HepG2 (cell line): ENCODE results near the gene APOBEC3B. TPM values are rescaled to one million over a fixed set of nuclear protein-coding genes. Genes with fewer than 3 reads are reported as not detected.
A peak's percentile ranks its signal among the peaks of the same experiment; 100 is the strongest.

Source experiments
- BRD4 ChIP-seq: sonication (generic); formaldehyde crosslinking; IDR thresholded peaks from 2 replicates; pipeline ENCODE4 v1.4.0; 2020; ENCODE audit warnings: missing genetic modification reagents
- HDAC2 ChIP-seq: sonication (generic); formaldehyde crosslinking; IDR thresholded peaks from 2 replicates; pipeline ENCODE4 v1.4.0; 2020; ENCODE audit warnings: missing genetic modification reagents
- KDM5B ChIP-seq: sonication (generic); formaldehyde crosslinking; IDR thresholded peaks from 2 replicates; pipeline ENCODE4 v1.4.0; 2020; ENCODE audit warnings: missing genetic modification reagents, mild to moderate bottlenecking, borderline replicate concordance
- MAFK ChIP-seq, 2 experiments: IDR thresholded peaks in 1 of 2; conservative IDR thresholded peaks in 1 of 2; 2 replicates each; pipeline ENCODE4 v1.6.1; 2011; ENCODE audit warnings: improper control_type of control experiment in 2 of 2, low read length in 2 of 2
- MATR3 ChIP-seq: sonication (generic); formaldehyde crosslinking; IDR thresholded peaks from 2 replicates; pipeline ENCODE4 v1.4.0; 2020; ENCODE audit warnings: missing genetic modification reagents
- MEIS1 ChIP-seq: sonication (generic); formaldehyde crosslinking; IDR thresholded peaks from 2 replicates; pipeline ENCODE4 v1.9.0; 2021; ENCODE audit warnings: mild to moderate bottlenecking, missing genetic modification reagents, moderate library complexity, borderline replicate concordance
- MEIS2 ChIP-seq: sonication (generic); formaldehyde crosslinking; IDR thresholded peaks from 2 replicates; pipeline ENCODE4 v1.9.0; 2021; ENCODE audit warnings: mild to moderate bottlenecking, missing genetic modification reagents
- MLLT10 ChIP-seq: sonication (generic); formaldehyde crosslinking; IDR thresholded peaks from 2 replicates; pipeline ENCODE4 v1.4.0; 2020; ENCODE audit warnings: missing genetic modification reagents
- NFATC3 ChIP-seq: sonication (generic); formaldehyde crosslinking; IDR thresholded peaks from 2 replicates; pipeline ENCODE4 v1.5.1; 2020; ENCODE audit warnings: mild to moderate bottlenecking, missing genetic modification reagents
- NONO ChIP-seq, 2 experiments: fragments of 450-650 bp in 1 of 2; sonication (generic) in 1 of 2; formaldehyde crosslinking in 1 of 2; IDR thresholded peaks in 1 of 2; conservative IDR thresholded peaks in 1 of 2; 2 replicates each; pipeline versions ENCODE4 v1.6.1 to v1.8.0; 2017 to 2022; ENCODE audit warnings: mild to moderate bottlenecking in 1 of 2, missing genetic modification reagents in 1 of 2, moderate library complexity in 1 of 2
- PAXIP1 ChIP-seq: sonication (generic); formaldehyde crosslinking; conservative IDR thresholded peaks from 2 replicates; pipeline ENCODE4 v1.4.0; 2020; ENCODE audit warnings: mild to moderate bottlenecking, missing genetic modification reagents, moderate library complexity
- PHB2 ChIP-seq: fragments of 450-650 bp; IDR thresholded peaks from 2 replicates; pipeline ENCODE4 v1.6.1; 2018; ENCODE audit not compliant: partially characterized antibody
- POLR2G ChIP-seq: fragments of 200-400 bp; formaldehyde crosslinking; IDR thresholded peaks from 2 replicates; pipeline ENCODE4 v1.6.1; 2018; ENCODE audit warnings: mild to moderate bottlenecking, low read depth, low read length, moderate library complexity
- RARA ChIP-seq: IDR thresholded peaks from 2 replicates; pipeline ENCODE4 v1.6.1; 2016; ENCODE audit warnings: missing genetic modification reagents, missing compliant biosample characterization
- RCOR2 ChIP-seq: IDR thresholded peaks from 2 replicates; pipeline ENCODE4 v1.6.1; 2016; ENCODE audit warnings: missing biosample characterization, missing genetic modification reagents
- RELA ChIP-seq: sonication (generic); formaldehyde crosslinking; IDR thresholded peaks from 2 replicates; pipeline ENCODE4 v1.4.0; 2020; ENCODE audit warnings: missing genetic modification reagents
- SIN3A ChIP-seq: IDR thresholded peaks from 2 replicates; pipeline ENCODE4 v1.6.1; 2011; ENCODE audit warnings: low read depth, mild to moderate bottlenecking, control low read depth, low read length, borderline replicate concordance
- SOX5 ChIP-seq: IDR thresholded peaks from 2 replicates; pipeline ENCODE4 v1.6.1; 2016; ENCODE audit warnings: borderline replicate concordance
- SP140L ChIP-seq: sonication (generic); formaldehyde crosslinking; IDR thresholded peaks from 2 replicates; pipeline ENCODE4 v1.4.0; 2020; ENCODE audit warnings: missing genetic modification reagents, borderline replicate concordance
- ZNF207 ChIP-seq: fragments of 450-650 bp; IDR thresholded peaks from 2 replicates; pipeline ENCODE4 v1.6.1; 2016; ENCODE audit warnings: antibody characterized with exemption, borderline replicate concordance
- ZNF317 ChIP-seq: sonication (generic); formaldehyde crosslinking; IDR thresholded peaks from 2 replicates; pipeline ENCODE4 v1.5.0; 2020; ENCODE audit warnings: mild to moderate bottlenecking, missing genetic modification reagents
- ZNF616 ChIP-seq: sonication (generic); formaldehyde crosslinking; IDR thresholded peaks from 2 replicates; pipeline ENCODE4 v1.5.0; 2020; ENCODE audit warnings: low read depth, mild to moderate bottlenecking, missing genetic modification reagents
- ZNF720 ChIP-seq: sonication (generic); formaldehyde crosslinking; IDR thresholded peaks from 2 replicates; pipeline ENCODE4 v1.4.0; 2020; ENCODE audit warnings: missing genetic modification reagents
- ZNF788 ChIP-seq: sonication (generic); formaldehyde crosslinking; IDR thresholded peaks from 2 replicates; pipeline ENCODE4 v1.5.0; 2020; ENCODE audit warnings: mild to moderate bottlenecking, missing genetic modification reagents, borderline replicate concordance
- ZSCAN31 ChIP-seq: sonication (generic); formaldehyde crosslinking; IDR thresholded peaks from 2 replicates; pipeline ENCODE4 v1.5.0; 2020; ENCODE audit warnings: low read depth, mild to moderate bottlenecking, missing genetic modification reagents
- polyA plus RNA-seq, 8 experiments: library from polyadenylated mRNA; depleted of rRNA in 3 of 8; stranded (reverse) in 7 of 8; unstranded in 1 of 8; fragments of >200 nt; fragmentation: Illumina TruSeq in 4 of 8; extraction: Trizol in 4 of 8; gene quantifications; 2 replicates each; pipeline versions ENCODE4 v1.2.1 to v1.2.3, GENCODE V29; 2011 to 2016; ENCODE audit warnings: low read depth in 4 of 8, missing spikeins in 1 of 8, mixed read lengths in 1 of 8; ENCODE audit not compliant: insufficient read depth in 1 of 8
- total RNA-seq, 5 experiments: library from RNA; depleted of rRNA; stranded (reverse); fragments of >200 nt; fragmentation: Illumina TruSeq; extraction: Trizol; gene quantifications; 2 replicates each; pipeline ENCODE4 v1.2.3, GENCODE V29; 2016; ENCODE audit warnings: low read depth in 1 of 5
- TF ChIP-seq, protein P1 (sequence below): sonication (generic); formaldehyde crosslinking; IDR thresholded peaks from 2 replicates; pipeline ENCODE4 v1.5.1; 2020; ENCODE audit warnings: mild to moderate bottlenecking, missing genetic modification reagents, moderate library complexity

APOBEC3B gene
- total and polyA plus RNA-seq, 2 of the 13 experiments (the other 11 are each of a cell fraction or from before 2014, with no cell fraction given), result 6.7 to 8.8 TPM

GRCh38 chr22:39013942-39014722 lies 32.0 kb downstream of the APOBEC3B start, which contains the start of gene APOBEC3C (continued):
- no peak for TF ChIP-seq NONO (IDR thresholded peaks at IDR 0.05)
- no peak for TF ChIP-seq NONO (CRISPR knock-in tag; conservative IDR thresholded peaks at IDR 0.05)
- no peak for TF ChIP-seq RCOR2 (CRISPR knock-in tag)
- TF ChIP-seq SP140L (CRISPR knock-in tag), result no peak
- no peak for TF ChIP-seq MEIS2 (CRISPR knock-in tag)
- TF ChIP-seq SOX5 (CRISPR knock-in tag), result no peak
- TF ChIP-seq NFATC3 (CRISPR knock-in tag), result no peak
- peak; percentile 73 for TF ChIP-seq BRD4 (CRISPR knock-in tag)
- no peak for TF ChIP-seq MEIS1 (CRISPR knock-in tag)
- TF ChIP-seq ZNF207, result no peak
- no peak for TF ChIP-seq HDAC2 (CRISPR knock-in tag)
- TF ChIP-seq PAXIP1 (CRISPR knock-in tag), result 0 out of 2 replicates have a peak, but pooled peaks have one; percentile 18
- TF ChIP-seq ZSCAN31, result 0 out of 2 replicates have a peak, but pooled peaks have one; percentile 34
- 0 out of 2 replicates have a peak, but pooled peaks have one; percentile 61 for TF ChIP-seq SIN3A
- TF ChIP-seq ZNF720 (CRISPR knock-in tag), result no peak
- TF ChIP-seq MATR3 (CRISPR knock-in tag), result no peak
- 0 out of 2 replicates have a peak, but pooled peaks have one; percentile 6 for TF ChIP-seq RARA (CRISPR knock-in tag)
- TF ChIP-seq PHB2, result no peak
- peak; percentile 75 for TF ChIP-seq POLR2G
- TF ChIP-seq, protein P1, sequence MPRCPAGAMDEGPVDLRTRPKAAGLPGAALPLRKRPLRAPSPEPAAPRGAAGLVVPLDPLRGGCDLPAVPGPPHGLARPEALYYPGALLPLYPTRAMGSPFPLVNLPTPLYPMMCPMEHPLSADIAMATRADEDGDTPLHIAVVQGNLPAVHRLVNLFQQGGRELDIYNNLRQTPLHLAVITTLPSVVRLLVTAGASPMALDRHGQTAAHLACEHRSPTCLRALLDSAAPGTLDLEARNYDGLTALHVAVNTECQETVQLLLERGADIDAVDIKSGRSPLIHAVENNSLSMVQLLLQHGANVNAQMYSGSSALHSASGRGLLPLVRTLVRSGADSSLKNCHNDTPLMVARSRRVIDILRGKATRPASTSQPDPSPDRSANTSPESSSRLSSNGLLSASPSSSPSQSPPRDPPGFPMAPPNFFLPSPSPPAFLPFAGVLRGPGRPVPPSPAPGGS (CRISPR knock-in tag), result no peak
- no peak for TF ChIP-seq ZNF317 (CRISPR knock-in tag)
- peak; percentile 54; the same call in 1 of the 2 replicates for TF ChIP-seq KDM5B (CRISPR knock-in tag)
- no peak for TF ChIP-seq RELA (CRISPR knock-in tag)
- no peak for TF ChIP-seq ZNF616
- TF ChIP-seq MAFK (conservative IDR thresholded peaks at IDR 0.05 in 1 of 2, IDR thresholded peaks at IDR 0.05 in 1 of 2; ENCODE audit: low read length in 2 of 2), result no peak
- TF ChIP-seq MLLT10 (CRISPR knock-in tag), result no peak
- peak; percentile 38; the same call in 1 of the 2 replicates for TF ChIP-seq ZNF788 (CRISPR knock-in tag)
- TF ChIP-seq, all 625 proteins: peak for 76
